ENCODE data around the gene RSPH10B. TPM values are rescaled to one million over a fixed set of nuclear protein-coding genes. Genes with fewer than 3 reads are reported as not detected.
"Not testable (repeated sequence)": the region's sequence is repeated elsewhere in the genome, so short reads cannot be mapped to it uniquely, and the experiment has no call there.

RSPH10B gene
- total RNA-seq, 1 experiment from 2014 or later: not detected

DNA sequence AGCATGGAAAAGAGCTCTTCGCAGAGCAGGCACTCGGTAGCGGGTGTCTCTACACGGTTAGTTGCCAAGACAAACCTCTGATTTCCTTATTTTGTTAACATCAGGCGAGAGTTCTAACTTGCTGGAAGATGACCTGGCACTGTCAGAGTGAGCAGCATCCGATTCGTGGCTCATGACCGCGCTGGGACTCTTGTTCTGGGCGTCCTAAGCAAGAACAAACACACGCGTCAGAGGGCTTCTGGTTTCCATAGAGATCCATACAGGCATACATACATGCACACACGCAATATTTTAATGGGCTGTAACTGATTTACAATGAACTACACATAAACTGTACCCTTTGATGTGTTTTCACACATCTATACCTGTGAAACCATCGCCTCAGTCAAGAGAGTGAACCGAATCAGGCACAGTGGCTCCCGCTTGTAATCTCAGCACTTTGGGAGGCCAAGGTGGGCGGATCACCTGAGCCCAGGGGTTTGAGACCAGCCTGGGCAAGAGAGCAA, 35.5 kb downstream of the RSPH10B start:
- not testable (repeated sequence) for H3K4me1 ChIP-seq (ENCODE audit: low read length); H4K20me1 ChIP-seq (ENCODE audit: insufficient read depth, low read depth, low read length); H3K27ac ChIP-seq (ENCODE audit: low read length); H3K4me3 ChIP-seq (ENCODE audit: low read length); H3K36me3 ChIP-seq (ENCODE audit: insufficient read depth, low read length); H2AFZ ChIP-seq (ENCODE audit: low read length); DNase-seq; H3K4me2 ChIP-seq (ENCODE audit: low read depth, low read length, poor library complexity, severe bottlenecking); H3K9me3 ChIP-seq (ENCODE audit: low read length); H3K9ac ChIP-seq (ENCODE audit: low read length); H3K79me2 ChIP-seq (ENCODE audit: low read length); H3K27me3 ChIP-seq (ENCODE audit: low read length); H3K9me2 ChIP-seq (replicated peaks; ENCODE audit: insufficient read depth, low read length)

- H3K36me3 ChIP-seq (ENCODE audit: insufficient read depth, low read length); H3K4me3 ChIP-seq (ENCODE audit: low read length); H4K20me1 ChIP-seq (ENCODE audit: insufficient read depth, low read depth, low read length); H3K9me2 ChIP-seq (replicated peaks; ENCODE audit: insufficient read depth, low read length); H3K27ac ChIP-seq (ENCODE audit: low read length); H3K79me2 ChIP-seq (ENCODE audit: low read length); H3K9me3 ChIP-seq (ENCODE audit: low read length); H2AFZ ChIP-seq (ENCODE audit: low read length); H3K4me2 ChIP-seq (ENCODE audit: low read depth, low read length, poor library complexity, severe bottlenecking); H3K4me1 ChIP-seq (ENCODE audit: low read length); DNase-seq; H3K9ac ChIP-seq (ENCODE audit: low read length); H3K27me3 ChIP-seq (ENCODE audit: low read length): not testable (repeated sequence)
Observed at GRCh38 chr7:5931905-5932644, 38.4 kb downstream of the RSPH10B start.

- H2AFZ ChIP-seq (ENCODE audit: low read length); H3K27me3 ChIP-seq (ENCODE audit: low read length); H3K79me2 ChIP-seq (ENCODE audit: low read length); H3K9me2 ChIP-seq (replicated peaks; ENCODE audit: insufficient read depth, low read length); DNase-seq; H3K27ac ChIP-seq (ENCODE audit: low read length); H3K4me3 ChIP-seq (ENCODE audit: low read length); H3K36me3 ChIP-seq (ENCODE audit: insufficient read depth, low read length); H3K4me1 ChIP-seq (ENCODE audit: low read length); H3K4me2 ChIP-seq (ENCODE audit: low read depth, low read length, poor library complexity, severe bottlenecking); H3K9ac ChIP-seq (ENCODE audit: low read length); H3K9me3 ChIP-seq (ENCODE audit: low read length); H4K20me1 ChIP-seq (ENCODE audit: insufficient read depth, low read depth, low read length): not testable (repeated sequence)
Observed at GRCh38 chr7:5931250-5931649, 39.2 kb downstream of the RSPH10B start.

GRCh38 chr7:5930290-5930689, 40.2 kb downstream of the RSPH10B start:
- H3K9ac ChIP-seq (ENCODE audit: low read length); H3K36me3 ChIP-seq (ENCODE audit: insufficient read depth, low read length); H3K27me3 ChIP-seq (ENCODE audit: low read length); H3K9me3 ChIP-seq (ENCODE audit: low read length); H3K4me1 ChIP-seq (ENCODE audit: low read length); H3K9me2 ChIP-seq (replicated peaks; ENCODE audit: insufficient read depth, low read length); H2AFZ ChIP-seq (ENCODE audit: low read length); H4K20me1 ChIP-seq (ENCODE audit: insufficient read depth, low read depth, low read length); H3K27ac ChIP-seq (ENCODE audit: low read length); H3K4me3 ChIP-seq (ENCODE audit: low read length); H3K79me2 ChIP-seq (ENCODE audit: low read length); DNase-seq; H3K4me2 ChIP-seq (ENCODE audit: low read depth, low read length, poor library complexity, severe bottlenecking): not testable (repeated sequence)

- not testable (repeated sequence) for H3K27me3 ChIP-seq (ENCODE audit: low read length); H3K36me3 ChIP-seq (ENCODE audit: insufficient read depth, low read length); H3K4me1 ChIP-seq (ENCODE audit: low read length); H3K9ac ChIP-seq (ENCODE audit: low read length); H2AFZ ChIP-seq (ENCODE audit: low read length); H4K20me1 ChIP-seq (ENCODE audit: insufficient read depth, low read depth, low read length); H3K9me2 ChIP-seq (replicated peaks; ENCODE audit: insufficient read depth, low read length); H3K9me3 ChIP-seq (ENCODE audit: low read length); H3K4me2 ChIP-seq (ENCODE audit: low read depth, low read length, poor library complexity, severe bottlenecking); H3K4me3 ChIP-seq (ENCODE audit: low read length); DNase-seq; H3K27ac ChIP-seq (ENCODE audit: low read length); H3K79me2 ChIP-seq (ENCODE audit: low read length)
Observed at GRCh38 chr7:5926263-5926870, 44.1 kb downstream of the RSPH10B start.

GRCh38 chr7:5924630-5925029, 45.9 kb downstream of the RSPH10B start:
- not testable (repeated sequence) for H3K4me1 ChIP-seq (ENCODE audit: low read length); H4K20me1 ChIP-seq (ENCODE audit: insufficient read depth, low read depth, low read length); DNase-seq; H3K9me2 ChIP-seq (replicated peaks; ENCODE audit: insufficient read depth, low read length); H3K9me3 ChIP-seq (ENCODE audit: low read length); H3K4me3 ChIP-seq (ENCODE audit: low read length); H3K36me3 ChIP-seq (ENCODE audit: insufficient read depth, low read length); H3K27me3 ChIP-seq (ENCODE audit: low read length); H3K4me2 ChIP-seq (ENCODE audit: low read depth, low read length, poor library complexity, severe bottlenecking); H3K27ac ChIP-seq (ENCODE audit: low read length); H2AFZ ChIP-seq (ENCODE audit: low read length); H3K9ac ChIP-seq (ENCODE audit: low read length); H3K79me2 ChIP-seq (ENCODE audit: low read length)

DNA sequence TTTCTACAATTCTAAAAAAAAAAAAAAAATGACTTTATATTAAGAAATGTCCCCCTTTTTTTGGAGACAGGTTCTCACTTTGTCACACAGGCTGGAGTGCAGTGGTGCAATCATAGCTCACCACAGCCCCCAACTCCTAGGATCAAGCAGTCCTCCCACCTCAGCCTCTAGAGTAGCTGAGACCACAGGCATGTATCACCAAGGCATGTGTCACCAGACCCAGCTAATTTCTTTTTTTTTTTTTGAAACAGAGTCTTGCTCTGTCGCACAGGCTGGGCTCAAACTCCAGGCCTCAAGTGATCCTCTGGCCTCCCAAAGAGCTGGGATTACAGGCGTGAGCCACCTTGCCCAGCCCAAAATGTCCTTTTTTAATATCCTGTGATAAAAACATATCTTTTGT, 46.3 kb downstream of the RSPH10B start:
- H3K27ac ChIP-seq (ENCODE audit: low read length); H2AFZ ChIP-seq (ENCODE audit: low read length); H3K4me2 ChIP-seq (ENCODE audit: low read depth, low read length, poor library complexity, severe bottlenecking); H3K4me1 ChIP-seq (ENCODE audit: low read length); H3K27me3 ChIP-seq (ENCODE audit: low read length); H3K9me3 ChIP-seq (ENCODE audit: low read length); H3K9me2 ChIP-seq (replicated peaks; ENCODE audit: insufficient read depth, low read length); H3K79me2 ChIP-seq (ENCODE audit: low read length); H4K20me1 ChIP-seq (ENCODE audit: insufficient read depth, low read depth, low read length); H3K36me3 ChIP-seq (ENCODE audit: insufficient read depth, low read length); H3K4me3 ChIP-seq (ENCODE audit: low read length); DNase-seq; H3K9ac ChIP-seq (ENCODE audit: low read length): not testable (repeated sequence)

- not testable (repeated sequence) for H4K20me1 ChIP-seq (ENCODE audit: insufficient read depth, low read depth, low read length); H3K79me2 ChIP-seq (ENCODE audit: low read length); H3K4me3 ChIP-seq (ENCODE audit: low read length); H3K4me1 ChIP-seq (ENCODE audit: low read length); H3K4me2 ChIP-seq (ENCODE audit: low read depth, low read length, poor library complexity, severe bottlenecking); H3K9me2 ChIP-seq (replicated peaks; ENCODE audit: insufficient read depth, low read length); H2AFZ ChIP-seq (ENCODE audit: low read length); DNase-seq; H3K9ac ChIP-seq (ENCODE audit: low read length); H3K27me3 ChIP-seq (ENCODE audit: low read length); H3K27ac ChIP-seq (ENCODE audit: low read length); H3K9me3 ChIP-seq (ENCODE audit: low read length); H3K36me3 ChIP-seq (ENCODE audit: insufficient read depth, low read length)
Observed at GRCh38 chr7:5916529-5916928, 54.0 kb downstream of the RSPH10B start.
